ENCODE results near the gene APC2.
A peak's percentile ranks its signal among the peaks of the same experiment; 100 is the strongest.
"Not testable (repeated sequence)": the region's sequence is repeated elsewhere in the genome, so short reads cannot be mapped to it uniquely, and the experiment has no call there.

The APC2 gene

DNA sequence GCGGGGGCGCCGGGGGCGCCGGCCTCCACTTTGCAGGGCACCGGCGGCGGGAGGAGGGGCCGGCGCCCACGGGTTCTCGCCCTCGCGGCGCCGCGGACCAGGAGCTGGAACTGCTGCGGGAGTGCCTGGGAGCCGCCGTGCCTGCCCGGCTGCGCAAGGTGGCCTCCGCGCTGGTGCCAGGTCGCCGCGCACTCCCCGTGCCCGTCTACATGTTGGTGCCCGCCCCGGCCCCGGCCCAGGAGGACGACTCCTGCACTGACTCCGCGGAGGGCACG lies 17.2 kb downstream of the APC2 start:
- DNase-seq, result no peak

DNA sequence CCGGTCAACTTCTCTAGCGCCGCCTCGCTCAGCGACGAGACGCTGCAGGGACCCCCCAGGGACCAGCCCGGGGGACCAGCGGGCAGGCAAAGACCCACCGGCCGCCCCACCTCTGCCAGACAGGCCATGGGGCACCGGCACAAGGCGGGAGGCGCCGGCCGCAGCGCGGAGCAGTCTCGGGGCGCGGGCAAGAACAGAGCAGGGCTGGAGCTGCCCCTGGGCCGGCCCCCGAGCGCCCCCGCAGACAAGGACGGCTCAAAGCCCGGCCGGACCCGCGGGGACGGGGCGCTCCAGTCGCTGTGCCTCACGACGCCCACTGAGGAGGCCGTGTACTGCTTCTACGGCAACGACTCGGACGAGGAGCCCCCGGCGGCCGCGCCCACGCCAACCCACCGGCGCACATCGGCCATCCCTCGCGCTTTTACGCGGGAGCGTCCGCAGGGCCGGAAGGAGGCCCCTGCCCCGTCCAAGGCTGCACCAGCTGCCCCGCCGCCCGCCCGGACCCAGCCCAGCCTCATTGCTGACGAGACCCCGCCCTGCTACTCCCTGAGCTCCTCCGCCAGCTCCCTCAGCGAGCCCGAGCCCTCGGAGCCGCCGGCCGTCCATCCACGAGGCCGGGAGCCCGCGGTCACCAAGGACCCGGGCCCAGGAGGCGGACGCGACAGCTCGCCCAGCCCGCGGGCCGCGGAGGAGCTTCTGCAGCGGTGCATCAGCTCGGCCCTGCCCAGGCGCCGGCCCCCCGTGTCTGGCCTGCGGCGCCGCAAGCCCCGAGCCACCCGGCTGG lies 17.8 kb downstream of the APC2 start:
- no peak for DNase-seq

DNA sequence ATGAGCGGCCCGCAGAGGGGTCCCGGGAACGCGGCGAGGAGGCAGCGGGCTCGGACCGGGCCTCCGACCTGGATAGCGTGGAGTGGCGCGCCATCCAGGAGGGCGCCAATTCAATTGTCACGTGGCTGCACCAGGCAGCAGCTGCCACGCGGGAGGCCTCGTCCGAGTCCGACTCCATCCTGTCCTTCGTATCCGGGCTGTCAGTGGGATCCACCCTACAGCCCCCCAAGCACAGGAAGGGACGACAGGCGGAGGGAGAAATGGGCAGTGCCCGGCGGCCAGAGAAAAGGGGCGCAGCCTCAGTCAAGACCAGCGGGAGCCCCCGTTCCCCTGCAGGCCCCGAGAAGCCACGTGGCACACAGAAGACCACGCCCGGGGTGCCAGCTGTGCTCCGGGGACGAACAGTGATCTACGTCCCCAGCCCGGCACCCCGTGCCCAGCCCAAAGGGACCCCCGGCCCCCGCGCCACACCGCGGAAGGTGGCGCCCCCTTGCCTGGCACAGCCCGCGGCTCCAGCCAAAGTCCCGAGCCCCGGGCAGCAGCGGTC lies 18.4 kb downstream of the APC2 start:
- DNase-seq, result no peak

DNA sequence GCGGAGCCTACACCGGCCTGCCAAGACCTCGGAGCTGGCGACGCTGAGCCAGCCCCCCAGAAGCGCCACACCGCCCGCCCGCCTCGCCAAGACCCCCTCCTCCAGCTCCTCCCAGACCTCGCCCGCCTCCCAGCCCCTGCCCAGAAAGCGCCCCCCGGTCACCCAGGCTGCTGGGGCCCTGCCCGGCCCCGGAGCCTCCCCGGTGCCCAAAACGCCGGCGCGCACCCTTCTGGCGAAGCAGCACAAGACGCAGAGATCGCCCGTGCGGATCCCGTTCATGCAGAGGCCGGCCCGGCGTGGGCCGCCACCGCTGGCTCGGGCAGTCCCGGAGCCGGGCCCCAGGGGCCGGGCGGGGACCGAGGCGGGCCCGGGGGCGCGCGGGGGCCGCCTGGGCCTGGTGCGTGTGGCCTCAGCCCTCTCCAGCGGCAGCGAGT lies 18.9 kb downstream of the APC2 start:
- no peak for DNase-seq

DNA sequence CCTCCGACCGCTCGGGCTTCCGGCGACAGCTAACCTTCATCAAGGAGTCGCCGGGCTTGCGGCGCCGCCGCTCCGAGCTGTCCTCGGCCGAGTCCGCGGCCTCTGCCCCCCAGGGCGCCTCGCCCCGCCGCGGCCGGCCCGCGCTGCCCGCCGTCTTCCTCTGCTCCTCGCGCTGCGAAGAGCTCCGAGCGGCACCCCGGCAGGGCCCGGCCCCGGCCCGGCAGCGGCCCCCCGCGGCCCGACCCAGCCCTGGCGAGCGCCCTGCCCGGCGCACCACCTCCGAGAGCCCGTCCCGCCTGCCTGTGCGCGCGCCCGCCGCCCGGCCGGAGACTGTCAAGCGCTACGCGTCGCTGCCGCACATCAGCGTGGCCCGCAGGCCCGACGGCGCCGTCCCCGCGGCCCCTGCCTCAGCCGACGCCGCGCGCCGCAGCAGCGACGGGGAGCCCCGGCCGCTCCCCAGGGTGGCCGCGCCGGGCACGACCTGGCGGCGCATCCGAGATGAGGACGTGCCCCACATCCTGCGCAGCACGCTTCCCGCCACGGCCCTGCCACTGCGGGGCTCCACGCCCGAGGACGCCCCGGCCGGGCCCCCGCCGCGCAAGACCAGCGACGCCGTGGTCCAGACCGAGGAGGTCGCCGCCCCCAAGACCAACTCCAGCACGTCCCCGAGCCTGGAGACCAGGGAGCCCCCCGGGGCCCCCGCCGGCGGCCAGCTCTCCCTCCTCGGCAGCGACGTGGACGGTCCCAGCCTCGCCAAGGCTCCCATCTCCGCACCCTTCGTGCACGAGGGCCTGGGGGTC lies 19.5 kb downstream of the APC2 start:
- no peak for DNase-seq

DNA sequence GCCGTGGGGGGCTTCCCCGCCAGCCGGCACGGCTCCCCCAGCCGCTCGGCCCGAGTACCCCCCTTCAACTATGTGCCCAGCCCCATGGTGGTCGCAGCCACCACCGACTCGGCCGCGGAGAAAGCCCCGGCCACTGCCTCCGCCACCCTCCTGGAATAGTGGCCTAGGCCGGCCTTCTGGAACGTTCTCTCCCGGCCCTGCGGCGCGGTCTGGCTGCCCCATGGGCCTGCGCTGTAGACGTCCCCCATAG lies 20.1 kb downstream of the APC2 start:
- DNase-seq, result no peak

DNA sequence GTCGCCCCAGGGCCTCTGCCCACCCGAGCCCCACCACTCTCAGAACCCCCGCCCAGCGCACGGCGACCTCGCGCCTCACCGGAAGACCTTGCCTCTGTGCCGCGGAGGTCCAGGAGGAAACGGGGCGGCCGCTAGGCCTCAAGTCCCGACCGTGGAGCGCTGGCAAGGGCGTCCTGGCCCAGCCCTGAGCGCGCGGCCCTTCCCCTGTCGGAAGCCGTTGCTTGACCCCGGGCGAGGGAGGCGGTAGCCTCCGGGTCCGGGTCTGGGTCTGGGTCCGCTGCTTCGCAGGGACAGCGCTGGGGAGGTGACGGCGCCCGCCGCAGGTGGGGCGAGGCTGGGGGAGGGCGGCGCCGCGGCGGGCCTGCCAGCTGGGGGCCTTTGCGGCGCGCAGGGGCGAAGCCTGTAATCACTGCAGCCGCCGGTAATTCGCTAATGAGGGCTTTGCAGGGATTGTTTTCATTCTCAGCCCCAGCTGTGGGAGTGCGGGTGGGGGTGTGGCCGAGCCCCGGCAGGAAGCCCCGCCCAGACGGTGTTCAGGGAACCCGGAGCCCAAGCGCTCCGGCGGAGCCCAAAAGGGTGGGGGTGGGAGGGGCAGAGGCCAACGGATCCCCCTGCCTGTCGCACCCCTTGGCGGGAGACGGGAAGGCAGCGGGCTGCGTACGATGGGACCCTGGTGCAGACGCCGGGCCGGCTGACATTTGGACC lies 20.5 kb downstream of the APC2 start:
- peak; percentile 33 for DNase-seq

DNA sequence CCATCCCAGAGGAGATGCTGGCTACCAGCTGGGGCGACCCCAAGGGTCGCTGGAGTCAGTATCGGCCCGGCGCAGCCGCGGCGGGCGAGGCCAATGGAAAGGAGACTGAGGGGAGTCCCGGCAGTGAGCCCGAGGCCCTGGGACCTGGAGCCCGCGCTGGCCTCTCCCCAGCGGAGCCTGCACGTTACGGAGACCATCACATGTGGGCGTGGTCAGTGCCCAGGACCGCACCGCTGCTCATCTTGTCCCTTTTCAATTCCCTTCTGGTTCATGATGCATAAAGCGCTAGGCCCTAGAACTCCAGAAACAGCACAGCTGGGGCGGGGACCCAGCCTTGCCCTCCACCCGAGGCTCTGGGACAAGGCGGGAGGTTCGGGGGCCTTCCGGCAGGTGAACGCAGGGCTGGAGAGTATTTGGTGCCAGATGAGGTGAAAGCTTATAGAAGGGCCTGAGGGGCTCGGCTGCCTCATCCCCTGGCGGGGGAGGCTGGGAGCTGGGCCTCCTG lies 21.1 kb downstream of the APC2 start:
- no peak for DNase-seq

DNA sequence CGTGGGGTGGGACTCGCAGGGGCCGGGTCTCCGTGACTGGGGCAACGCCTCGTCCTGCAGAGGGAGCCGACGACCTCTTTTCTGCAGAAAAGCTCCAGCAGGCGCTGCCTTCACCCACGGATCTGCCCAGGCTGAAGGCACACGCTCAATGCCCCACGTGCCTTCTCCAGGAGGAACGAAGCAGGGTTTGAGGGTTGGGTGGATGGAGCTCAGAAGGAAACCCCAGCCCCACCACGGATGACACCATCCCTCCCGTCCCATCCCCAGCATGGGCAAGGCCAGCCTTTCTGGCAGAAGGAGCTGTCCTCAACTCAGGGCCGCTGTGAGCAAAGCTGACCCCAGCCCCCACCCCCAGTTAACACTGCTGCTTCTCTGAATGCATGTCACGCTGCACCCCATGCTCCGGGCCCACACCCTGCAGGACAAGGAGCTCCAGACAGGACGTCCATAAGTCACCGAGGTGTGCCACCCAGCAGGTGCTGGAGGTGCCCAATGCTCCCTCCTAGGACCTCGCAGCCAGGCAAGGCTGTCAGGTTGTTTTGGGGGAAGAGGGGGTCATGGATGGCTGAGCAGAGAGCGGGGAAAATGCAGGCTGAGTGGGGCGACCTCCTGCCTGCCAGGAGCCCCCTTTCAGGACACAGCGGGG lies 21.7 kb downstream of the APC2 start:
- DNase-seq, result no peak

DNA sequence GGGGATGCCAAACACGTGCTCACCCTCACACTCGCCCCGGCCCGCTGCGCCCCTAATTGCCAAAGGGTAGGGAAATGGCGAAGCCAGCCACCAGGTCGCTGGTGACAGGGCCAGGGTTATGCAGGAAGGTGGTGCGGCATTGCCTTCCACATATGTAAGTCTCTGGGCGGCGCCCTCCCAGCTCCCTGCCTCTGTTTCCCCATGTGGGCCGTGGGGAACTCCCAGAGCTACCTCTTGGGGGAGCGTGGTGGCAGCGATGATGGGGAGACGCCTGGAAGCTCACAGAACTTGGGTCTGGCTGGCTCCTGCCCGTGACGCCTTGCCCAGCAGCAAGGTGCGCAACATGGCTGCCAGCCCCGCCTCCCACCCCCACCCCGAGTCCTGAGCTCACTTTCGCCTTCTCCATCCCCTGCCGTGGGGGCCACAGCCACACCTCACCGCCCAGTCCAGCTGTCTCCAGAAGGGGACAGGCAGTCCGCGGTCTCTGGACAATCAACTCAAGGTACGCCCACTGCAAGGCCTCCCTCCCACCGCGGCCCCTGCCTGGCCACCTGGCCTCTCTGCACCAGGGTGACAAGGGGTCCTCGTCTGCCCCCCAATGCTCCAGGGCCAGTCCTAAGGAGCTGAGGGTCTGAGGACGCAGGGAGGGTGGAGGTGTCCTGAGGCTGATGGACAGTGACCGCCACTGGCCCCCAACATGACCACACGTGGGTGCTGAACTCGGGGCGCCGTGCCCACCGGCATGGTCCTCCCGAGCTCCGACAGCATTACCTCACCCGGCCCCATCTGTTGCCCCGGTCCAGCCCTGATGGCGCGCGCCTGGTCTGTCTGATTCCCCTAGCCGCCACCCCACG lies 22.5 kb downstream of the APC2 start:
- DNase-seq, result no peak

DNA sequence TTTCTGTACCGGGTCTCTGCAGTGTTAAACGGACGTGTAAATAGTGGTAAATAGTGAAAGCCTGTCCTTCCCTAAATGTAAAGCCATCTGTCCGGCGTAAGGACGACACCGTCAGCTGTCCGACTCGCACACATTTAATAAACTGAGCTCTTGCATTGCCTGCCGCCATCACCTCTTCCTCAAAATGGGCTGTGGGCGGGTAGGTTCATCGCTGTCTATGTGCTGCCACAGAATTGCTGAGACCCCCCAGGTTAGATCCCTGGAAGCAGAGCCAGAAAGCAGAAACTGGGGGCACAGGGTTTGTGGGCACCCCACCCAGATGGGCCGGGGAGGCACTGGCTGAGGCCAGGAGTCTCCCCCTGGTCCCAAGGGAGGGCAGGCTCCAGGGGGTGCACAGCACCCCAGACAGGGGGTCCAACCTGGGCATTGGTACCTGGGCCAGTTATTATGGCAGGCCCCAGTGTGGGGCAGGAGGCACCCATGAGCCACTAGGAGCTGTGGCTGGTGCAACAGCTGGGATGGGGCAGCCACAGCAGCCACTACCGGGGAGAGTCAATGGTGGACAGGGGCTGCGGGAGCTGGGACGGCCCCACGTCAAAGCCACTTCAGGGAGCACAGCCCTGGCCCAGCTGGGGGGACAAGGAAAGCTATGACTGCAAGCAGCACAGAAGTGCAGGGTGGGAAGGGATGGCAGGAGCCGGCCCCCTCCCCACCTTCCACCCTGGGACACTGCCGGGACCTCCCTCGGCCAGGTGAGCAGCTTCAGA lies 23.3 kb downstream of the APC2 start:
- DNase-seq, result no peak

DNA sequence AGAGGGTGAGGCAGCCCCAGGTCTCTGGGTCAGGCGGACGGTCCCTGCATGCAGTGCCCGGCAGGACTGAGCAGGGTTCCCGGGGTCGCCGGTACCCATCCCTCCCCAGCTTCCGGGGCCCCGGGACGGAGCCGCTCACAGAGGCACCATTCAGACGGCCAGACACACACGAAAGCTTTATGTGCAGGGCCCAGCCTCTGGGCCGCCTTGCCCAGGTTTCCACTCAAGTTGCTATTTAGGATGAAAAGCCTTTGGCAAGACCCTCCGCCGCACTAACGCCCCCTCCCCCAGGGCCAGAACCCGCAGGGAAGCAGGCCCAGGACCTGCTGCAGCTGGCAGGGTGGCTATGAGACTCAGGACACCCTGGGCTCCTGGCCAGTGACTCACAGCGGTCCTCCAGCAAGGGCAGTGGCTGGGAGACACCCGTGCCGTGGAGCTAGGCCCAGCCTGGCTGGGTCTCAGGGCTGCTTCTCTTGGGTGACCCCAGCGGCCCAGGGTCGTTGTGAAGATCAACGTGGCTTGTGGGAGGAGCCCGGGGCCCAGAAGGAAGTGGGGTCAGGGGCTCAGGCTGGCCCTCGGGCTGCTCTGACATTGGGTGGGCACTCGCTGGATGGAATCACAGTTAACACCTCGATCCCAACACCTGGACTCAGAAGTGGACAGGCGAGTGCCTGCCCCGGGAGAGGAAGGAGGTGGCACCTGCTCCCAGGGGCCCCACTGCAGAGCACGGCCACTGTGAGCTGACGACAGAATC lies 24.3 kb downstream of the APC2 start:
- DNase-seq, result no peak

DNA sequence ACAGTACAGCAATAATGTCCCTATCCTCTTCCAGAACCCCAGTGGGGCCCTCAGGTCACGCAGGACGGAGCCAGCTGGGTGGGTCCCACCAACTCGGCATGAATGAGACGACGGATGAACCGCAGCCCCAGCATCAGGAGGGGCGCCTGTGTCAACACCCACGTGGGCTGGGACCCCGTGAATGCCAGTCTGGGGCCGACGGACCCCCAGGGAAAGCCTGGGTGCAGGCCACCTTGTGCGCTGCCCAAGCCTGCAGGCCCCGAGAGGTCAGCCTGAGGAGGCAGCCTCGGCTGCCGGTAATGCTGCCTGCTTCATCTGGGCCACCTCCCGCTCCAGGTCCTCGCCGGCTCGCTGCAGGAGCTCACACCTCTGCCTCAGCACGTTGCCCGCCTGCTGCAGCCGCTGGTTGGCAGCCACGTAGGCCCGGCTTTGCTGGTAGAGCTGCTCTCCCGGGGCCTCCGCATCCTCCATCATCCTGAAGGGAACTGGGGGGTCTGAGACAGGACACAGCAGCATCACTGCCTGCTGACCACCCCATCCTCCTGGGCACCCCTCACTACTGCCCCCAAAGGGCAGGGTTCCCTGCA lies 24.9 kb downstream of the APC2 start:
- no peak for DNase-seq

DNA sequence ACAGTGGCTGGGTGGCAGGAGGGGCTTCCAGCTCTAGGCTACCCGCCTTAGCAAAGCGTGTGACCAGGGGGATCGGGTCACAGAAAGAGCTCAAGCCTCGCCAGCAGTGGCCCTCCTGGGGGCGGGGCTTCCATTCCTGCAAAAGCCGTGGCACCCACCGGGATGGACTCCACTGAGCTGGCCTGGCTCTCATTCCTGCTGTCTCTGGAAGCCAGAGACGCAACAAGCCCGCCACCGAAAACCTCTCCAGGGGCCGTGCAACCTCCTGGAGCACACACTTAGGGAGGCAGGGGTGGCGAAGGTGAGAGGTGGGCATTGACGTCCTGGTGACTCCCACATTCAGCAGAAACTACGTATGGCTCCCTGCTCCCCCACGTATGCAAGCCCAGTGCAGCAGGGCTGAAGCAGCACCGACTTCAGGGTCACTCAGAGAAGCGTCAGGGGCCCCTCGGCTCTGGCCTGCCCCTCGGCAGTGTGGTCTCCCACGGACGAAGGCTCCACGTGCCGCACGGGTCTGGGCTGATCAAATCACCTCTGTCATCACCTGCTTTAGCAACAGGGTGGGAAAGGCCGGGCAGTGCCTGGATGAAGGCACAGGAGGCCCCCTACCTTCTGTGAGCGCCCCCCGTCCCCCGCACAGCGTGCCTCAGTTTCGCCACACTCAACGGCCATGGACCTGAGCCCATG lies 26.0 kb downstream of the APC2 start:
- no peak for DNase-seq

DNA sequence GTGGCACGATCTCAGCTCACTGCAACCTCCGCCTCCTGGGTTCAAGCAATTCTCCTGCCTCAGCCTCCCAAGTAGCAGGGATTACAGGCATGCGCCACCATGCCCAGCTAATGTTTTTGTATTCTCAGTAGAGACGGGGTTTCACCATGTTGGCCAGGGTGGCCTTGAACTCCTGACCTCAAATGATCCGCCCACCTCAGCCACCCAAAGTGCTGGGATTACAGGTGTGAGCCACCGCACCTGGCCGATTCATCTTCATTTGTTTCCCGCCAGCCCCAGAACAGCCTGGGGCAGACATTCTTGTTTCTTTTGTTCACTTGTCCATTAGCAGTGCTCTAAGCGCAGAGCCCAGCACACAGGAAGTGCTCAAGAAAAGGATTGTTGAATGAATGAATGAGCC lies 27.1 kb downstream of the APC2 start:
- not testable (repeated sequence) for DNase-seq

DNA sequence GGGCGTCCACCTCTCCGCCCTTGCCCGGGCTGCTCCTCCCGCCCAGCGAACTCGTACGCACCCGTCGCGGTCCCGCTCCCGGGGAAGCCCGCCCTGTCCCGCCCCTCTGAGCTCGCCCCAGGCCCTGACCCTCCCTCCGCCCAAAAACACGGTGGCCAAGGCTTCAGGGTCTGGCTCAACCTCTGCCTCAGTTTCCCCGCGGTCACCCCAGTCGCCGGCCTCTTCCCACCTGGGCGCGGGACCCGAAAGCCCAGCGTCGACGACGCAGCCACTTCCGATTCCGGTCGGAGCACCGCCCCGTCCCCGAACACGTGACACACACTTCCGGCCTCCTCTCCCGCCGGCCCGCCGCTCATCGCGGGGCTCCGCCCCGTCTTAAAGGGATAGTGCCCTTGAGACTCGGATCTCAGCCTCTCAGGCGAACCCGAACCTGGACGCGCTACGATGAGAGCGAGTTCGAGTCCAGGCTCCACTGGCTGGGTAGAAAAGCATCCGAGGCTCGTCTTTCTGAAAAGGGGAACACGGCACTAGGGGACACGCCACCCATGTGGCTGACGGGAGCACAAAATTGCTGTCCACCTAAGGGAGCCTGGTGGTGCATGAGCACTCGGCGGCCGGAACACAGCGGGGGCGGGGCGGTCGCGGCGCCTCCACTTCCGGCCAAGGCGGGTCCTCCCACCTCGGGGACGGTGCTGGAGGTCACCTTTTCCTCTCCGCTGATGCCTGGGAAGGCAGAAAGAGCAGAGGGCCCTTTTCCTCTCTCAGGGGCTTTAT lies 29.2 kb downstream of the APC2 start, which contains the start of gene C19orf25:
Gene C19orf25 (minus strand): TSS at position 282 of the 774 bp plus-strand sequence. CDS start 312 bp downstream, outside the sequence.
- peak; percentile 72 for DNase-seq

DNA sequence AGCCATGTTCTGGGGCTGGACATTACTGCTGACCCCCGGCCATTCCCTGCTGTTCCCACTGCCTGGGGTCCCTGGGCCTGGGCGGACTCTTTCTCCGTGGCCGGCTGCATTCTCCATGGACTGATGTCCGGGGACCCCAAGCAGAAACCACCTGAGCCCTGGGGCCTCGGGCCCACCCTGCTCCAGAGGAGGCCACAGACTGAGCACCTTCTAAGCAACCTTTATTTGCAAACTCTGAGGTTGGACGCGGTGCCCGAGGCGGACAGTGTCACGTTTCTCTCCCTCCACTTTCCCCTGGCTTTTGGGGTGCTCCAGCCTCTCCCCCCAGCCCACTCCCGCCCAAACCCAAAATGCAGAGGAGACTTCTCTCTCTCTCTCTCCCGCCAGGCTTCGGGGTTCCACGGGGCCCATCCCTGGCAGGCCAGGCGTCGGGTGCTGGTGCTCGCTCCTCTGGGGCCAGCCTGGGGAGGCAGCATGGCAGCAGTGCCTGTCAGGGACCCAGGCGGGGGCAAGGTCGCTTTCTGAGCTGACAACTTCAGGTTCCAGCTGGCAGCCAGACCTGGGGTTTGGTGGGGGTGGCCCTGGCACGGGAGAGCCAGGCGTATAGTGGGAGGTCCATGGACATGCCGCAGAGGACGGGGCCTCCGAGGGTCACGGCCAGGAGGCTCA lies 31.4 kb downstream of the APC2 start:
- no peak for DNase-seq

DNA sequence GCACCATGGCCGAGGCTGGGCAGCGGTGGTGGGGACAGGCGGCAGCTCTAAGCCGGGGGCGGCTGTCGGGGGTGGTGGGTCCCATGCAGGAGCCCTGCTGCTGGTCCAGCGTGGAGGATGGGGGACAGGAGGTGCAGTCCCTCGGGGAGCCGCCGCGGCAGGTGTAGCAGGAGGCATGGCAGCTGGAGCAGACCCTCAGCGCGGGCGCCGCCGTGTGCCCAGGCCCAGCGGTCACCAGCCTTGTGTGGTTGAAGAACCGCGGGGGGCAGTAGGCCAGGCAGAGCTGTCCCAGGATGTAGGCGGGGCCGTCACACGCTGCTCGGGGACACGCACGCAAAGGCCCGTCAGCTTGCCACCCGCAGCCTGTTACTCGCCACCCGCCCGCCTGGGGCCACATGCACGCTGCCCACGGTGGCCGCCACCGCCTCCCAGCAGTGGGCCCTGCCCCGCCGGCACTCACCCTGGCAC lies 32.0 kb downstream of the APC2 start:
- no peak for DNase-seq

Data from DMS153 (cell line).